Heart left ventricle (tissue), 16 donors: ENCODE data around the gene ZNF747. TPM values are rescaled to one million over a fixed set of nuclear protein-coding genes. Genes with fewer than 3 reads are reported as not detected.

ENCODE experiments used
- ATAC-seq, 4 donors: fragments of 200-7000 bp; cut with Tn5 transposase; one replicate each; pipeline ENCODE4 v1.9.1; 2020 to 2022; ENCODE audit warnings: moderate library complexity in 4 of 4, mild to moderate bottlenecking in 3 of 4, moderate number of reproducible peaks in 1 of 4
- DNase-seq, 5 donors: peaks; one replicate each; pipeline ENCODE4 v3.0.0-alpha.2; 2020
- H3K27ac ChIP-seq, 12 donors: fragments of 200-600 bp; sonication (generic) in 4 of 12; one replicate each; pipeline versions ENCODE4 v1.5.0 to v1.8.0; 2016 to 2022; ENCODE audit warnings: mild to moderate bottlenecking in 2 of 12
- H3K27me3 ChIP-seq, 9 donors: fragments of 200-600 bp; sonication (generic) in 2 of 9; one replicate each; pipeline versions ENCODE4 v1.5.1 to v1.8.0; 2016 to 2022; ENCODE audit warnings: mild to moderate bottlenecking in 3 of 9
- H3K36me3 ChIP-seq, 9 donors: fragments of 200-600 bp; sonication (generic) in 2 of 9; one replicate each; pipeline versions ENCODE4 v1.5.0 to v1.8.0; 2018 to 2022; ENCODE audit warnings: mild to moderate bottlenecking in 2 of 9
- H3K4me1 ChIP-seq, 12 donors: fragments of 200-600 bp; sonication (generic) in 4 of 12; one replicate each; pipeline versions ENCODE4 v1.5.0 to v1.8.0; 2016 to 2022; ENCODE audit warnings: mild to moderate bottlenecking in 3 of 12
- H3K4me3 ChIP-seq, 12 donors: fragments of 200-600 bp; sonication (generic) in 4 of 12; one replicate each; pipeline versions ENCODE4 v1.5.0 to v1.8.0; 2017 to 2022; ENCODE audit warnings: mild to moderate bottlenecking in 9 of 12, moderate library complexity in 4 of 12
- H3K9me3 ChIP-seq, 12 donors: fragments of 200-600 bp; sonication (generic) in 4 of 12; one replicate each; pipeline versions ENCODE4 v1.5.0 to v1.8.0; 2016 to 2022; ENCODE audit warnings: mild to moderate bottlenecking in 1 of 12
- CTCF ChIP-seq, 12 donors: fragments of 200-600 bp; sonication (generic) in 4 of 12; IDR thresholded peaks; one replicate each; pipeline versions ENCODE4 v1.5.0 to v1.8.0; 2018 to 2022; ENCODE audit warnings: antibody characterized with exemption in 12 of 12, mild to moderate bottlenecking in 5 of 12
- POLR2A ChIP-seq, 2 donors: fragments of 450-650 bp; IDR thresholded peaks; one replicate each; pipeline ENCODE4 v1.6.1; 2017; ENCODE audit warnings: antibody characterized with exemption in 2 of 2, mild to moderate bottlenecking in 2 of 2, moderate library complexity in 2 of 2
- WGBS, 4 donors: extraction: QIAGEN DNeasy Blood & Tissue Kit in 2 of 4; methylation state at CpG; one replicate each; pipeline versions ENCODE4 v1.1.5 to v1.1.7; 2013 to 2018; 5-methylcytosine and 5-hydroxymethylcytosine counted together
- intact Hi-C, 10 donors: fragments of 100-400 bp; cut with DNase I; formaldehyde crosslinking; loops; one replicate each; pipeline versions ENCODE4 v1.11.1 to v1.14.2; 2022
- polyA plus RNA-seq, 2 donors: library from polyadenylated mRNA; stranded (reverse); fragments of 200-250 nt; gene quantifications; one replicate each; pipeline ENCODE4 v1.2.3, GENCODE V29; 2013
- total RNA-seq, 9 donors: library from RNA; depleted of rRNA in 2 of 9; stranded (reverse); fragments of >200 nt in 2 of 9; fragmentation: NEBNext Ultra II Directional in 3 of 9; extraction: Animal tissue kit (Norgen Biotek cat#: 25700) in 3 of 9; gene quantifications; one replicate each; pipeline versions ENCODE4 v1.1.0 to v1.2.4, GENCODE V29; 2016 to 2023
- donor health status: ischemic (EF 13 %, LVEDD 7.1; RV severe dilation, severe dysfunction).
- donor health status: healthy with polysubstance abuse.
- donor health status: DM: no; HTN: yes; CAD: no.
- donor health status: DM: no; HTN: no; CAD: no.
- donor health status: ischemic (EF 25% LVEDD 6.9; RV normal size, moderate dysfunction).
- donor health status: ischemic (EF 25% LVEDD 5.7; RV mildly dilated, moderate dysfunction).
- donor health status: healthy.
- donor health status: DM: yes; HTN: yes; CAD: no.
- donor health status: ischemic (EF 35%, LVEDD 5.7; RV mildly dilated, moderate dysfunction).
- donor health status: nonischemic (EF 11% LVEDD 7.7; RV severe dilation, severe dysfunction).
- donor health status: DM: yes; HTN: yes; CAD: no.
- donor health status: PGD.
- donor health status: ischemic (EF 29% LVEDD 5.4; RV normal size, mild dysfunction).
- donor health status: nonischemic (EF 23%, LVEDD 6.1; RV moderate dilation, normal function).

The ZNF747 gene
- total and polyA plus RNA-seq, 11 donors = 8.6 to 15.2 (median 9.6) TPM

- 66 to 79% (median 69%) methylated on average over 4 of the region's 4 CpGs for WGBS, 4 donors
- Histone ChIP-seq H3K4me3 (no peak overlapping the region), H3K4me1 (no peaks in the 10 kb centered on the region), H3K27me3 (no peaks in the 10 kb centered on the region), H3K27ac (no peak overlapping the region), H3K36me3 (peaks cover 0 to 75% (median 0%) of the 10 kb centered on the region in 9 donors), H3K9me3 (no peaks in the 10 kb centered on the region)
- TF ChIP-seq CTCF (IDR thresholded peaks at IDR 0.05) (no peak), POLR2A (IDR thresholded peaks at IDR 0.05) (no peak)
- ATAC-seq (no peak), DNase-seq (no peak)
- intact Hi-C loops = no loop called here
Measured at GRCh38 chr16:30509081-30509765, 25.4 kb downstream of the ZNF747 start.

- ATAC-seq (no peak), DNase-seq (no peak)
- intact Hi-C loops = no loop called here
- no peaks in the 10 kb centered on the region for H3K4me1 ChIP-seq
- 71 to 76% (median 73%) methylated on average over 6 of the region's 6 CpGs for WGBS, 4 donors
- TF ChIP-seq CTCF (IDR thresholded peaks at IDR 0.05) (no peak), POLR2A (IDR thresholded peaks at IDR 0.05) (no peak)
- H3K4me3 ChIP-seq = no peak overlapping the region
- no peaks in the 10 kb centered on the region for H3K9me3 ChIP-seq
- H3K27ac ChIP-seq = no peak overlapping the region
- H3K27me3 ChIP-seq = no peaks in the 10 kb centered on the region
- peaks cover 0 to 63% (median 0%) of the 10 kb centered on the region in 9 donors for H3K36me3 ChIP-seq
Measured at GRCh38 chr16:30503403-30504296, 31.0 kb downstream of the ZNF747 start.

GRCh38 chr16:30499284-30499683 lies 35.4 kb downstream of the ZNF747 start:
- no peak overlapping the region for H3K27ac ChIP-seq
- H3K27me3 ChIP-seq = no peaks in the 10 kb centered on the region
- DNase-seq (no peak), ATAC-seq (no peak)
- peak overlapping the region in 4 of 12 donors; percentile 29 to 48 (median 39) for H3K4me3 ChIP-seq
- WGBS, 4 donors = 54 to 73% (median 63%) methylated on average over 8 of the region's 8 CpGs
- intact Hi-C loops = no loop called here
- H3K36me3 ChIP-seq = peaks cover 0 to 79% (median 0%) of the 10 kb centered on the region in 9 donors
- TF ChIP-seq POLR2A (IDR thresholded peaks at IDR 0.05) = no peak
- no peak for TF ChIP-seq CTCF (IDR thresholded peaks at IDR 0.05)
- no peaks in the 10 kb centered on the region for H3K9me3 ChIP-seq
- no peaks in the 10 kb centered on the region for H3K4me1 ChIP-seq

GRCh38 chr16:30494709-30495108 lies 39.9 kb downstream of the ZNF747 start:
- peaks cover 0 to 74% (median 0%) of the 10 kb centered on the region in 9 donors for H3K36me3 ChIP-seq
- no peaks in the 10 kb centered on the region for H3K27me3 ChIP-seq
- TF ChIP-seq CTCF (IDR thresholded peaks at IDR 0.05) = no peak
- no peak for TF ChIP-seq POLR2A (IDR thresholded peaks at IDR 0.05)
- 63 to 70% (median 66%) methylated on average over 12 of the region's 12 CpGs for WGBS, 4 donors
- no peaks in the 10 kb centered on the region for H3K9me3 ChIP-seq
- intact Hi-C loops = no loop called here
- DNase-seq (no peak), ATAC-seq (no peak)
- H3K4me3 ChIP-seq = no peak overlapping the region
- H3K4me1 ChIP-seq = peaks cover 0 to 13% (median 0%) of the 10 kb centered on the region in 12 donors
- no peak overlapping the region for H3K27ac ChIP-seq
